T follicular helper cell (primary cell): ENCODE results near the gene ZNF609.

ENCODE experiments used
- DNase-seq: peaks from one replicate; pipeline ENCODE4 v3.0.0-alpha.2; 2020; ENCODE audit warnings: low read depth
- total RNA-seq, 2 experiments: gene quantifications; one replicate each; lab custom pipeline; 2026; lab: John Stamatoyannopoulos, UW

ZNF609 gene, protein sequence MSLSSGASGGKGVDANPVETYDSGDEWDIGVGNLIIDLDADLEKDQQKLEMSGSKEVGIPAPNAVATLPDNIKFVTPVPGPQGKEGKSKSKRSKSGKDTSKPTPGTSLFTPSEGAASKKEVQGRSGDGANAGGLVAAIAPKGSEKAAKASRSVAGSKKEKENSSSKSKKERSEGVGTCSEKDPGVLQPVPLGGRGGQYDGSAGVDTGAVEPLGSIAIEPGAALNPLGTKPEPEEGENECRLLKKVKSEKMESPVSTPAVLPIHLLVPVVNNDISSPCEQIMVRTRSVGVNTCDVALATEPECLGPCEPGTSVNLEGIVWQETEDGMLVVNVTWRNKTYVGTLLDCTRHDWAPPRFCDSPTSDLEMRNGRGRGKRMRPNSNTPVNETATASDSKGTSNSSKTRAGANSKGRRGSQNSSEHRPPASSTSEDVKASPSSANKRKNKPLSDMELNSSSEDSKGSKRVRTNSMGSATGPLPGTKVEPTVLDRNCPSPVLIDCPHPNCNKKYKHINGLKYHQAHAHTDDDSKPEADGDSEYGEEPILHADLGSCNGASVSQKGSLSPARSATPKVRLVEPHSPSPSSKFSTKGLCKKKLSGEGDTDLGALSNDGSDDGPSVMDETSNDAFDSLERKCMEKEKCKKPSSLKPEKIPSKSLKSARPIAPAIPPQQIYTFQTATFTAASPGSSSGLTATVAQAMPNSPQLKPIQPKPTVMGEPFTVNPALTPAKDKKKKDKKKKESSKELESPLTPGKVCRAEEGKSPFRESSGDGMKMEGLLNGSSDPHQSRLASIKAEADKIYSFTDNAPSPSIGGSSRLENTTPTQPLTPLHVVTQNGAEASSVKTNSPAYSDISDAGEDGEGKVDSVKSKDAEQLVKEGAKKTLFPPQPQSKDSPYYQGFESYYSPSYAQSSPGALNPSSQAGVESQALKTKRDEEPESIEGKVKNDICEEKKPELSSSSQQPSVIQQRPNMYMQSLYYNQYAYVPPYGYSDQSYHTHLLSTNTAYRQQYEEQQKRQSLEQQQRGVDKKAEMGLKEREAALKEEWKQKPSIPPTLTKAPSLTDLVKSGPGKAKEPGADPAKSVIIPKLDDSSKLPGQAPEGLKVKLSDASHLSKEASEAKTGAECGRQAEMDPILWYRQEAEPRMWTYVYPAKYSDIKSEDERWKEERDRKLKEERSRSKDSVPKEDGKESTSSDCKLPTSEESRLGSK (N-terminal part only)
- total RNA-seq: 98.3 to 189 reads per million in 2 experiments

DNA sequence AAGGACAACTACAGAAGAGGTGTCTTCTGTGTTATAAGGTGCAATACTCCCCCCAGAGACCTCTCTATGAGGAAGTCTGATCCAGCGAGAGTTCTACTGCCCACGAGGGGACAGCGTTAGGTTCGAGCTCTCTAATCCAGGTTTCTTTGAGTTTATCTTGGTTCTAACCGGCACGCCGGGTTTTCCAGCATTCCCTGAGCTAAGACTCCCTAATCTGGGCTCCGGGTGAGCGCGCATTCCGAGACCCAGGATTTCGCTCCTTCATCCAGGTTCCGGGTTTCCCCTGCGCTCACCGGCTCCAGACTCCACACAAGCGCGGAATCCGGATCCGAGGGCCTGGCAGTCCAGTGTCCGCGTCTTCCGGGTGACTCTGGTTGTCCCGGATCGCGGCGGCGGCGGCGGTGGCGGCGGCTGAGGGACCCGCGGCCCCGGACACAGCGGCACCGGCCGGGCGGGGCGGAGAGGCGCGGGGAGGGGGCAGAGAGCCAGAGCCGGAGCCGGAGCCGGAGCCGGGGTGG lies at the start of gene ZNF609:
TSS of gene ZNF609 (plus strand) at position 373 of the 518 bp plus-strand sequence. CDS start 38,842 bp downstream, outside the sequence.
- peak; percentile 82 for DNase-seq

- no peak for DNase-seq
Observed at GRCh38 chr15:64412216-64412615, 48.2 kb upstream of the ZNF609 start.

- no peak for DNase-seq
Observed at GRCh38 chr15:64422697-64423096, 37.7 kb upstream of the ZNF609 start.

GRCh38 chr15:64423970-64424369 lies 36.4 kb upstream of the ZNF609 start:
- no peak for DNase-seq

- no peak for DNase-seq
Observed at GRCh38 chr15:64425221-64425620, 35.2 kb upstream of the ZNF609 start.

DNA sequence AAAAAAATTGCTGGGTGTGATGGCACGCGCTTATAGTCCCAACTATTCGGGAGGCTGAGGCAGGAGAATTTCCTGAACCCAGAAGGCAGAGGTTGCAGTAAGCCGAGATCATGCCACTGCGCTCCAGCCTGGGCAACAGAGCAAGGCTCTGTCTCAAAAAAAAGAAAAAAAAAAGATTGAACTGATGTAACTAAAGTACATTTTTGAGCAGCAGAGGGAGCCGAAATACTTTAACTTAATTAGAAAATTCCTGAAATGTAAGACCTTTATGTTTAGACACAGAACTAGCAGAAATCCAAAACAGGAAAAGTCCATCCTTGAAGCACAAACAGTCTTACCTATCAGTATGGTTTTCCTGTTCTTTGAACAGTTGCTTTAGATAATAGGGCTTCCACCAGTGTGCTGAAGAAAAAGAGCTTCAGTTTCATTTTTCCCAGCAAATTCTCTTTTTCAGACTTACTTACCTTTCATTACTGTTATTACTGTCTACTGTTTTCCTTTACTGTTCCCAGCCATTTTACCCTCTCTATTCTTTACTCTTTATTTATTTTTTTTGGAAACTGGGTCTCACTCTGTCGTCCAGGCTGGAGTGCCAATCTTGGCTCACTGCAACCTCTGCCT lies 33.4 kb upstream of the ZNF609 start:
- DNase-seq: no peak

DNA sequence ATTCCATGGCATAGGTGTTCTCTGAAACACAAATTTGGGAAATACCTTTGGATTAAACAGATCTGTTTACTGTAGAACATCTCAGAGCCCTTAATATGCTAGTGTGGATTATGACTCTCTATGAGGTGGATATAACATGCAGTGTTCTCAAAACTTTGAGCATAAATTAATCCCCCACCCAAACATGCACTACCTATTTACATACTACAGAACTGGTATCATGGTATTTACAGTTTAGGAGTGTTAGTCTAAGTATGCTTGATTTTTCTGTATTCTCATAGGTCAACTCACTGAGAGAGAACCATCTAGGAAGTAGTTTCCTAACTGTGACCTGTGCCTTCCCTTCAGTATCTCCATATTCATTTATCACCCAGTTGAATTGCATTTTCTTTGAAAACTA lies 30.9 kb upstream of the ZNF609 start:
- no peak for DNase-seq

- DNase-seq: peak; percentile 24
Observed at GRCh38 chr15:64430000-64430735, 30.2 kb upstream of the ZNF609 start.

GRCh38 chr15:64437982-64438381 lies 22.4 kb upstream of the ZNF609 start:
- DNase-seq: no peak

DNA sequence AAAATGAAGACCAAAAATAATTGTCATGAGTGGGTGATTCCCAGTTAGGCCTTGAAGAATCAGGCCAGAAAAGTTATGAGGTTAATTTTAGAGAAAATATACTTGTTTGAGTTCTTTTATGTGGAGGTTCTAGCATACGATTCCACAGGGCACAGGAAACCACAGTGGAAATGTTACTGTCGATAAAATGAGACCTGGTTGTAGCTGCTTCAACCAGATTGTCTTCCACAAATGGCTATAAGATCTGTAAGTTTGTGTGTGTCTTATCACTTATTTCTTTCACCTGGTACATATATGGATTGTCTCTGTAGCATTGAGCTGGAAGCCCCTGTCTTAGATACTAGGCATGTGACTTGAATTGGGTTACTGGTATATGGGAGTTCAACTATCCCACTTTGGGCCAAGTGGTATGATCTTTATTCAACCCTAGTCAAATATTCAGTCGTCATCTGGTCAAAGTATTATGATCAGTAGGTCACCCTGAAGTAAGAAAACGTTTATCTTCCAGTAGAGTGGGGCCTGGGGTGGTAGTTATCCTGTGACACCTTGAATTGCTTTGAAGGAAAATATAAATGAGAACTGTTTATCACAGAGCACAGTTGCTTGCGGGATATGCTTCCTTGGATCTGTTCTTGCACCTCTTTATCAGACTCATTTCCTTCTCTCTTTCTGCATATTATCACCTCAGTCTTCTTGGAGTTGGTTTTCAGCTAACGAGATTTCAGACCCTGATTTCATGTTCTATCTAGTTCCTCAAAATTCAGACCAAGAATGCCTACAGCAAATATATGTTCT lies 21.5 kb upstream of the ZNF609 start:
- no peak for DNase-seq

GRCh38 chr15:64441852-64442251 lies 18.5 kb upstream of the ZNF609 start:
- no peak for DNase-seq

- DNase-seq: no peak
Observed at GRCh38 chr15:64443016-64443415, 17.4 kb upstream of the ZNF609 start.

- DNase-seq: no peak
Observed at GRCh38 chr15:64443747-64444621, 16.4 kb upstream of the ZNF609 start.

- no peak for DNase-seq
Observed at GRCh38 chr15:64444836-64445235, 15.5 kb upstream of the ZNF609 start.

DNA sequence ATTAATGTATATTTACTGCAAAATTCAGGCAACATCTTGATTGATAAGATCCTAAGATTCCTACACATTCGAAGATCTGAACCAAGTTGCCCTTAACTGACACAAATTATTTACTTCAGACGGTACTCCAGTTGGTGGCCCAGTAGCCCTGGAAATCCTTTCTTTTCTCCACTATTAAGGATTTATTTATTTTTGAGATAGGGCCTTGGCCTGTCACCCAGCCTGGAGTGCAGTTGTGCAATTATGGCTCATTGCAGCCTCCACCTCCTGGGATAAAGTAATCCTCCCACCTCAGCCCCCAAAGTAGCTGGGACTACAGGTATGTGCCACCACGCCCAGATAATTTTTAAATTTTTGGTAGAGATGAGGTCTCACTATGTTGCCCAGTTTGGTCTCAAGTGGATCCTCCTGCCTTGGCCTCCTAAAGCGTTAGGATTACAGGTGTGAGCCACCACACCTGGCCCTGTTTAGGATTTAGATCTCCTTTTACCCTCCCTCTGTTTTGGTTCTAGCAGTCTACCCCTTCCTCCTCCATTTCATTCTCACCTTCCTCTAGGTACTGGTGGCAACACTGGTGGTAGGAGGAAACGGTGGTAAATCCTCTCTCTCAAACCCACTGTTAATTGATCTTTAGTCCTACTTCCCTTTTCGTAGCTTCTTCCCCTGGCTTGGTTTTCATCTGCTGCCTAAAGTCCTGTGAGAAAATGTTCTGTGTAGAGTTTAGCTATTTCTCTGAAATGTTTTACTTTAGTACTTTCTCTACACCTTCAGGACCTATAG lies 12.7 kb upstream of the ZNF609 start:
- DNase-seq: no peak

DNA sequence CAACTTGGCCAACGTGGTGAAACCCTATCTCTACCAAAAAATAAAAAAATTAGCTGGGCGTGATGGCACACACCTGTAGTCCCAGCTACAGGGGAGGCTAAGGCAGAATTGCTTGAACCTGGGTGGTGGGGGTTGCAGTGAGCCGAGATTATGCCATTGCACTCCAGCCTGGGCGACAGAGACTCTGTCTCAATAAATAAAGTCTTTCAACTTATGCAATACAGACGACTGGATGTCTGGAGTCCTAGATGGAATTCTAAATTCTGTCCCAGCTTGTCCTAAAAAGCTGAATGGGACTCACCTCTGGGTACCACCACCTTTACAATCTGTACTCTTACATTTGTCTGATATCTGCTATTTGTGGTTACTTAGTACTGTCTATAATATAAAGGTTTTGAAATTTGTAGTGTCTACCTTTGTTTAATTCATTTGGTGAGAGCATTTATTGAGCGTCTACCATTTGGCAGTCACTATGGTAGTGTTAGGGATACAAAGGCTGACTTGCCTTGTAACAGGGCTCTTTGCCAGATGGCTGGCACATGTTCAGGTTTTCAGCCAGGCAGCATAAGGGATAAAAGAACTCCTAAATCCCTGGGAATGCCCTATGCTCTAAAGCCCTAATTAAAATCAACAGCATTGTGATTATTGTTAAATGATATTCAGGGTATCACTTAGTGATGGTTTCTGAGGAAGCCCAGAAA lies 7.2 kb upstream of the ZNF609 start:
- no peak for DNase-seq

- DNase-seq: no peak
Observed at GRCh38 chr15:64453689-64454037, 6.7 kb upstream of the ZNF609 start.

GRCh38 chr15:64454282-64454681 lies 6.1 kb upstream of the ZNF609 start:
- DNase-seq: no peak
